GM12878 (cell line): ENCODE measurements around the gene ADRA2B. TPM values are rescaled to one million over a fixed set of nuclear protein-coding genes. Genes with fewer than 3 reads are reported as not detected.

Experiments
- ATAC-seq: fragments of 200-7000 bp; cut with Tn5 transposase; 3 replicates; pipeline ENCODE4 v1.9.1; 2020; ENCODE audit warnings: mild to moderate bottlenecking, moderate library complexity
- BruUV-seq: library from RNA; stranded (reverse); fragments of 400-500 nt; replicated peaks from 2 replicates; lab custom pipeline; 2021; lab: Mats Ljungman, UMichigan
- CTCF ChIA-PET: fragments of 300-600 bp; sonication (Branson Sonifier 250); formaldehyde crosslinking; extraction: SDS; loops from one replicate; lab custom pipeline; 2021; ENCODE audit warnings: inconsistent platforms; lab: Yijun Ruan, JAX
- POLR2A ChIA-PET: fragments of 350-600 bp; formaldehyde crosslinking; extraction: SDS; loops from one replicate; lab custom pipeline; 2021; ENCODE audit warnings: inconsistent platforms; lab: Charles Lee
- RAD21 ChIA-PET: fragments of 300-600 bp; sonication (Branson Sonifier 250); formaldehyde crosslinking; loops from one replicate; lab custom pipeline; 2023; ENCODE audit warnings: antibody characterized with exemption; ENCODE audit not compliant: unreplicated experiment; lab: Charles Lee
- SMC1A ChIA-PET: fragments of 300-600 bp; sonication (Branson Sonifier 250); formaldehyde crosslinking; loops from one replicate; lab custom pipeline; 2023; ENCODE audit not compliant: unreplicated experiment, uncharacterized antibody; lab: Charles Lee
- DNase-seq: peaks from one replicate; pipeline ENCODE4 v3.0.0-alpha.2; 2011; ENCODE audit warnings: low read depth, low spot score
- FAIRE-seq: peaks from 3 replicates; lab custom pipeline; 2011; peaks lifted over from hg19 to GRCh38; lab: Jason Lieb, UNC
- H2AFZ ChIP-seq: 2 replicates; pipeline ENCODE4 v1.6.0; 2011; ENCODE audit warnings: low read depth, low read length, control low read depth; ENCODE audit not compliant: control insufficient read depth
- H3K27ac ChIP-seq: 2 replicates; pipeline ENCODE4 v1.5.1; 2011; ENCODE audit warnings: control low read depth; ENCODE audit not compliant: control insufficient read depth, insufficient read depth
- H3K27me3 ChIP-seq, 2 experiments: replicated peaks in 1 of 2; 2 replicates each; pipeline versions ENCODE4 v1.6.0 to v1.6.1; 2011; ENCODE audit warnings: low read length in 1 of 2; ENCODE audit not compliant: control insufficient read depth in 2 of 2, insufficient read depth in 2 of 2
- H3K36me3 ChIP-seq, 2 experiments: 2 replicates each; pipeline ENCODE4 v1.5.1; 2011; ENCODE audit warnings: low read length in 1 of 2; ENCODE audit not compliant: control insufficient read depth in 2 of 2, insufficient read depth in 2 of 2
- H3K4me1 ChIP-seq: 2 replicates; pipeline ENCODE4 v1.6.1; 2011; ENCODE audit warnings: mild to moderate bottlenecking, low read length, moderate library complexity, mixed read lengths; ENCODE audit not compliant: control insufficient read depth, insufficient read depth
- H3K4me2 ChIP-seq: 2 replicates; pipeline ENCODE4 v1.6.0; 2011; ENCODE audit warnings: control low read depth; ENCODE audit not compliant: control insufficient read depth, insufficient read depth
- H3K4me3 ChIP-seq: fragments of 200-600 bp; sonication (generic); 2 replicates; pipeline ENCODE4 v1.5.1; 2016
- H3K79me2 ChIP-seq: 2 replicates; pipeline ENCODE4 v1.6.0; 2011; ENCODE audit warnings: low read length; ENCODE audit not compliant: control insufficient read depth, insufficient read depth
- H3K9ac ChIP-seq: 2 replicates; pipeline ENCODE4 v1.8.0; 2011; ENCODE audit warnings: low read length, control low read depth, mixed read lengths; ENCODE audit not compliant: control insufficient read depth, insufficient read depth
- H3K9me3 ChIP-seq: replicated peaks from 3 replicates; pipeline ENCODE4 v1.5.1; 2011; ENCODE audit warnings: mild to moderate bottlenecking, low read length; ENCODE audit not compliant: control insufficient read depth, insufficient read depth
- H4K20me1 ChIP-seq: 2 replicates; pipeline ENCODE4 v1.6.0; 2011; ENCODE audit not compliant: control insufficient read depth, insufficient read depth
- ATF7 ChIP-seq: fragments of 450-650 bp; IDR thresholded peaks from 2 replicates; pipeline ENCODE4 v1.6.1; 2016; ENCODE audit warnings: low read depth, mild to moderate bottlenecking
- BHLHE40 ChIP-seq, 2 experiments: fragments of 450-650 bp in 1 of 2; IDR thresholded peaks; 2 replicates each; pipeline ENCODE4 v1.6.1; 2011 to 2017; ENCODE audit warnings: low read depth in 2 of 2, borderline replicate concordance in 1 of 2, improper control_type of control experiment in 1 of 2, low read length in 1 of 2, mild to moderate bottlenecking in 1 of 2
- CBX5 ChIP-seq: sonication (generic); IDR thresholded peaks from 2 replicates; pipeline ENCODE4 v1.6.1; 2016; ENCODE audit warnings: low read depth, moderate library complexity, mild to moderate bottlenecking, inconsistent platforms
- CTCF ChIP-seq, 3 experiments: IDR thresholded peaks in 2 of 3; conservative IDR thresholded peaks in 1 of 3; 2 replicates each; pipeline ENCODE4 v1.5.1; 2011; ENCODE audit warnings: low read depth in 3 of 3, low read length in 3 of 3, mild to moderate bottlenecking in 3 of 3, control low read depth in 2 of 3, moderate library complexity in 2 of 3, inconsistent platforms in 1 of 3, mixed read lengths in 1 of 3; ENCODE audit not compliant: control insufficient read depth in 2 of 3, insufficient read depth in 1 of 3; ENCODE audit errors: extremely low read depth in 1 of 3
- MTA2 ChIP-seq: fragments of 450-650 bp; IDR thresholded peaks from 2 replicates; pipeline ENCODE4 v1.6.1; 2016; ENCODE audit warnings: low read depth, mild to moderate bottlenecking, moderate library complexity
- NFYA ChIP-seq: IDR thresholded peaks from 2 replicates; pipeline ENCODE4 v1.6.1; 2011; ENCODE audit warnings: low read depth, mild to moderate bottlenecking, low read length, improper control_type of control experiment, borderline replicate concordance
- NR2F1 ChIP-seq: fragments of 450-650 bp; conservative IDR thresholded peaks from 2 replicates; pipeline ENCODE4 v1.6.1; 2017; ENCODE audit warnings: mild to moderate bottlenecking
- PKNOX1 ChIP-seq: fragments of 450-650 bp; IDR thresholded peaks from 2 replicates; pipeline ENCODE4 v1.6.1; 2016; ENCODE audit warnings: mild to moderate bottlenecking
- POLR2A ChIP-seq: IDR thresholded peaks from 2 replicates; pipeline ENCODE4 v1.6.1; 2011; ENCODE audit warnings: low read depth, mild to moderate bottlenecking, low read length
- RCOR1 ChIP-seq: conservative IDR thresholded peaks from 2 replicates; pipeline ENCODE4 v1.6.1; 2012; ENCODE audit warnings: low read depth, low read length, improper control_type of control experiment
- SKIL ChIP-seq: fragments of 450-650 bp; IDR thresholded peaks from 2 replicates; pipeline ENCODE4 v1.6.1; 2017; ENCODE audit warnings: mild to moderate bottlenecking, low read depth, inconsistent platforms; ENCODE audit not compliant: poor library complexity, severe bottlenecking
- TCF3 ChIP-seq: IDR thresholded peaks from 2 replicates; pipeline ENCODE4 v1.6.1; 2012; ENCODE audit warnings: low read depth, mild to moderate bottlenecking, low read length, borderline replicate concordance; ENCODE audit not compliant: insufficient read depth
- ZSCAN29 ChIP-seq: fragments of 450-650 bp; IDR thresholded peaks from 2 replicates; pipeline ENCODE4 v1.6.1; 2017; ENCODE audit warnings: mild to moderate bottlenecking, moderate library complexity
- WGBS: methylation state at CpG from one replicate; pipeline ENCODE4 v1.1.6; 2016; ENCODE audit warnings: low lambda C conversion rate; ENCODE audit not compliant: insufficient replicate concordance, insufficient coverage; ENCODE audit errors: missing lambda C conversion rate; 5-methylcytosine and 5-hydroxymethylcytosine counted together
- in situ Hi-C: fragments of 300-500 bp; cut with MboI; formaldehyde crosslinking; loops from 9 replicates; pipeline ENCODE4 v1.14.3; 2018; ENCODE audit warnings: mixed read lengths
- intact Hi-C: fragments of 100-400 bp; cut with micrococcal nuclease; formaldehyde crosslinking; loops from one replicate; pipeline ENCODE4 v1.14.2; 2022; ENCODE audit not compliant: unreplicated experiment
- polyA plus RNA-seq, 11 experiments: library from polyadenylated mRNA; depleted of rRNA in 4 of 11; unstranded in 6 of 11; stranded (reverse) in 5 of 11; fragments of >200 nt; fragmentation: Nextera tagmentation in 4 of 11; fragmentation: Illumina TruSeq in 1 of 11; extraction: Ambion mirVana in 4 of 11; extraction: Trizol in 1 of 11; gene quantifications; 1 replicate in 1 of 11; 2 replicates in 10 of 11; pipeline versions ENCODE4 v1.2.1 to v1.2.3, GENCODE V29; 2011 to 2016; ENCODE audit warnings: inconsistent platforms in 2 of 11, missing spikeins in 2 of 11, low read depth in 1 of 11
- total RNA-seq, 4 experiments: library from RNA; depleted of rRNA in 3 of 4; stranded (reverse); fragments of >200 nt in 3 of 4; fragmentation: Illumina TruSeq in 1 of 4; extraction: Trizol in 1 of 4; gene quantifications; 2 replicates each; pipeline versions ENCODE4 v1.2.1 to v1.2.3, GENCODE V29; 2013 to 2021

ADRA2B gene
- total and polyA plus RNA-seq, 10 of the 15 experiments (the other 5 are each of a cell fraction or from before 2014, with no cell fraction given) = 0.01 to 0.10 (median 0.04) TPM; not detected in 6

GRCh38 chr2:96115631-96116423, 544 bp downstream of the ADRA2B start:
- in situ Hi-C loops = no loop called here
- H3K36me3 ChIP-seq = no peaks in the 10 kb centered on the region
- no peaks in the 10 kb centered on the region for H3K9me3 ChIP-seq
- WGBS = 75% methylated on average over 76 of the region's 77 CpGs
- DNase-seq = no peak
- ChIA-PET RAD21 (interaction anchor here (0.7 to 2.8 kb wide), 4 partner anchors 14 to 123 kb away, joined by 4 to 21 read pairs (median 14); no protein-coding TSS in a partner anchor), SMC1A (interaction anchor here (1.2 to 1.6 kb wide), 2 partner anchors 15 to 123 kb away, joined by 4 to 6 read pairs; partner anchors contain the start of gene ANKRD36C), POLR2A (no interaction called here), CTCF (interaction anchor here (1.0 to 3.8 kb wide), 9 partner anchors 22 to 148 kb away, joined by 3 to 33 read pairs (median 4); partner anchors contain the start of gene ASTL)
- no peaks in the 10 kb centered on the region for H3K79me2 ChIP-seq
- peak overlapping the region; percentile 62; the same call in 1 of the 2 replicates for H3K4me3 ChIP-seq
- peaks cover 10% of the 10 kb centered on the region for H3K4me1 ChIP-seq
- TF ChIP-seq CBX5 = no peak
- TF ChIP-seq ATF7 = no peak
- TF ChIP-seq PKNOX1 = no peak
- no peak for TF ChIP-seq SKIL
- no peak for TF ChIP-seq BHLHE40 (IDR thresholded peaks at IDR 0.05; ENCODE audit: borderline replicate concordance in 1 of 2, low read depth in 2 of 2, low read length in 1 of 2)
- no peak for TF ChIP-seq ZSCAN29
- no peak for TF ChIP-seq TCF3
- no peak for TF ChIP-seq NFYA
- no peak for TF ChIP-seq POLR2A
- no peak for TF ChIP-seq RCOR1
- TF ChIP-seq MTA2 = no peak
- TF ChIP-seq CTCF (IDR thresholded peaks at IDR 0.05 in 2 of 3, conservative IDR thresholded peaks at IDR 0.05 in 1 of 3; ENCODE audit: control insufficient read depth in 2 of 3, extremely low read depth in 1 of 3, insufficient read depth in 1 of 3, low read depth in 3 of 3, low read length in 3 of 3) = no peak
- no peak for TF ChIP-seq NR2F1
- no peaks in the 10 kb centered on the region; a peak in 2 of 4 replicates for H3K27me3 ChIP-seq
- H3K27ac ChIP-seq = no peak overlapping the region
- no peak overlapping the region for H3K9ac ChIP-seq
- no peak overlapping the region for H2AFZ ChIP-seq
- peak overlapping the region; percentile 93 for H3K4me2 ChIP-seq
- BruUV-seq = no TSS peak
- no peak for FAIRE-seq
- intact Hi-C loops = loop anchor here (2.0 to 5.0 kb wide), 2 partner anchors 123 to 151 kb away; partner anchors contain the start of genes CIAO1 and TMEM127
- H4K20me1 ChIP-seq = no peaks in the 10 kb centered on the region; the same call in 1 of the 2 replicates
- no peak for ATAC-seq
